ENCODE results near the gene GRID1.

The GRID1 gene

GRCh38 chr10:85857791-85858190 is 508.8 kb downstream of the GRID1 start:
- no peaks in the 10 kb centered on the region for H3F3A ChIP-seq (ENCODE audit: insufficient read depth, low read length)
- TF ChIP-seq CTCF (IDR thresholded peaks at IDR 0.05; ENCODE audit: low read length) = no peak; the same call in 1 of the 2 replicates
- no peak for TF ChIP-seq EZH2 (IDR thresholded peaks at IDR 0.05; ENCODE audit: borderline replicate concordance, low read length)
- no peaks in the 10 kb centered on the region for H3K4me1 ChIP-seq (ENCODE audit: insufficient read depth, low read length, severe bottlenecking)
- H3K9me3 ChIP-seq (ENCODE audit: low read length) = no peaks in the 10 kb centered on the region
- H2AFZ ChIP-seq (ENCODE audit: low read length) = no peak overlapping the region
- H3K27ac ChIP-seq (ENCODE audit: low read depth, low read length, poor library complexity, severe bottlenecking) = no peak overlapping the region
- H3K9ac ChIP-seq (ENCODE audit: low read length) = no peak overlapping the region
- H3K27me3 ChIP-seq (ENCODE audit: insufficient read depth, low read length) = no peaks in the 10 kb centered on the region
- H3K4me2 ChIP-seq (ENCODE audit: low read length) = no peak overlapping the region
- no peaks in the 10 kb centered on the region for H3K79me2 ChIP-seq (ENCODE audit: insufficient read depth, low read length)
- no peaks in the 10 kb centered on the region for H3K36me3 ChIP-seq (ENCODE audit: insufficient read depth, low read length)
- no peak overlapping the region for H3K4me3 ChIP-seq (ENCODE audit: low read depth, low read length, poor library complexity, severe bottlenecking)
- H3K9me2 ChIP-seq (ENCODE audit: low read depth, low read length) = no peaks in the 10 kb centered on the region
- no peaks in the 10 kb centered on the region for H4K20me1 ChIP-seq (ENCODE audit: insufficient read depth, low read length)

GRCh38 chr10:85857305-85857704 is 509.3 kb downstream of the GRID1 start:
- Histone ChIP-seq H3K27ac (ENCODE audit: low read depth, low read length, poor library complexity, severe bottlenecking) (no peak overlapping the region), H3K79me2 (ENCODE audit: insufficient read depth, low read length) (no peaks in the 10 kb centered on the region), H3K4me1 (ENCODE audit: insufficient read depth, low read length, severe bottlenecking) (no peaks in the 10 kb centered on the region), H3F3A (ENCODE audit: insufficient read depth, low read length) (no peaks in the 10 kb centered on the region), H3K36me3 (ENCODE audit: insufficient read depth, low read length) (no peaks in the 10 kb centered on the region), H2AFZ (ENCODE audit: low read length) (no peak overlapping the region), H4K20me1 (ENCODE audit: insufficient read depth, low read length) (no peaks in the 10 kb centered on the region), H3K4me3 (ENCODE audit: low read depth, low read length, poor library complexity, severe bottlenecking) (no peak overlapping the region), H3K27me3 (ENCODE audit: insufficient read depth, low read length) (no peaks in the 10 kb centered on the region), H3K9me2 (ENCODE audit: low read depth, low read length) (no peaks in the 10 kb centered on the region), H3K9me3 (ENCODE audit: low read length) (no peaks in the 10 kb centered on the region), H3K4me2 (ENCODE audit: low read length) (no peak overlapping the region), H3K9ac (ENCODE audit: low read length) (no peak overlapping the region)
- TF ChIP-seq EZH2 (IDR thresholded peaks at IDR 0.05; ENCODE audit: borderline replicate concordance, low read length) = no peak
- no peak for TF ChIP-seq CTCF (IDR thresholded peaks at IDR 0.05; ENCODE audit: low read length)

GRCh38 chr10:85851934-85852333 is 514.7 kb downstream of the GRID1 start:
- no peak overlapping the region for H3K4me2 ChIP-seq (ENCODE audit: low read length)
- H3K27me3 ChIP-seq (ENCODE audit: insufficient read depth, low read length) = no peaks in the 10 kb centered on the region
- H3K9me3 ChIP-seq (ENCODE audit: low read length) = no peaks in the 10 kb centered on the region

More at GRCh38 chr10:85851934-85852333, 514.7 kb downstream of the GRID1 start:
- Histone ChIP-seq H3K9me2 (ENCODE audit: low read depth, low read length) (no peaks in the 10 kb centered on the region), H3K36me3 (ENCODE audit: insufficient read depth, low read length) (no peaks in the 10 kb centered on the region), H3K27ac (ENCODE audit: low read depth, low read length, poor library complexity, severe bottlenecking) (no peak overlapping the region), H3K9ac (ENCODE audit: low read length) (no peak overlapping the region), H3K4me1 (ENCODE audit: insufficient read depth, low read length, severe bottlenecking) (no peaks in the 10 kb centered on the region), H3K4me3 (ENCODE audit: low read depth, low read length, poor library complexity, severe bottlenecking) (no peak overlapping the region), H3K79me2 (ENCODE audit: insufficient read depth, low read length) (no peaks in the 10 kb centered on the region), H4K20me1 (ENCODE audit: insufficient read depth, low read length) (no peaks in the 10 kb centered on the region), H3F3A (ENCODE audit: insufficient read depth, low read length) (no peaks in the 10 kb centered on the region), H2AFZ (ENCODE audit: low read length) (no peak overlapping the region)
- TF ChIP-seq EZH2 (IDR thresholded peaks at IDR 0.05; ENCODE audit: borderline replicate concordance, low read length) (no peak), CTCF (IDR thresholded peaks at IDR 0.05; ENCODE audit: low read length) (no peak)
